GM23338 (cell line): ENCODE measurements around the gene ACOT8.

Experiments used
- CREB1 ChIP-seq: fragments of 250-450 bp; sonication (Bioruptor Pico); IDR thresholded peaks from 2 replicates; pipeline ENCODE4 v1.5.0; 2020; ENCODE audit warnings: low read depth, mild to moderate bottlenecking, moderate library complexity
- CTCF ChIP-seq, 2 experiments: fragments of 200-600 bp in 1 of 2; sonication (generic) in 1 of 2; conservative IDR thresholded peaks; 2 replicates each; pipeline versions ENCODE4 v1.5.1 to v1.6.1; 2016 to 2017; ENCODE audit warnings: antibody characterized with exemption in 2 of 2, low read depth in 2 of 2, mild to moderate bottlenecking in 2 of 2, moderate library complexity in 1 of 2
- ETS1 ChIP-seq: IDR thresholded peaks from 2 replicates; pipeline ENCODE4 v1.6.1; 2016; ENCODE audit warnings: antibody characterized with exemption
- EZH2 ChIP-seq: fragments of 200-600 bp; sonication (generic); IDR thresholded peaks from one replicate; pipeline ENCODE4 v1.8.0; 2017; ENCODE audit warnings: antibody characterized with exemption, mild to moderate bottlenecking, low read depth; ENCODE audit not compliant: unreplicated experiment
- EZH2phosphoT487 ChIP-seq: fragments of 200-600 bp; sonication (generic); IDR thresholded peaks from one replicate; pipeline ENCODE4 v1.8.1; 2018; ENCODE audit warnings: antibody characterized with exemption; ENCODE audit not compliant: unreplicated experiment
- JUNB ChIP-seq: IDR thresholded peaks from one replicate; pipeline ENCODE4 v1.6.1; 2016; ENCODE audit warnings: antibody characterized with exemption; ENCODE audit not compliant: unreplicated experiment
- POLR2AphosphoS5 ChIP-seq: IDR thresholded peaks from 2 replicates; pipeline ENCODE4 v1.6.1; 2016; ENCODE audit warnings: antibody characterized with exemption, low read depth
- REST ChIP-seq: IDR thresholded peaks from one replicate; pipeline ENCODE4 v1.6.1; 2018; ENCODE audit warnings: antibody characterized with exemption; ENCODE audit not compliant: unreplicated experiment
- STAT1 ChIP-seq: IDR thresholded peaks from one replicate; pipeline ENCODE4 v1.6.1; 2016; ENCODE audit warnings: antibody characterized with exemption; ENCODE audit not compliant: unreplicated experiment
- ZNF114 ChIP-seq: fragments of 250-450 bp; sonication (Bioruptor Pico); IDR thresholded peaks from 2 replicates; pipeline ENCODE4 v1.5.0; 2020; ENCODE audit warnings: mild to moderate bottlenecking, moderate library complexity
- ZNF331 ChIP-seq: fragments of 250-450 bp; sonication (Bioruptor Pico); IDR thresholded peaks from 2 replicates; pipeline ENCODE4 v1.5.0; 2020; ENCODE audit warnings: low read depth, mild to moderate bottlenecking, moderate library complexity
- ZNF462 ChIP-seq: fragments of 250-450 bp; sonication (Bioruptor Pico); IDR thresholded peaks from 2 replicates; pipeline ENCODE4 v1.5.0; 2020; ENCODE audit warnings: mild to moderate bottlenecking, moderate library complexity

- TF ChIP-seq ZNF462 (no peak), CTCF (conservative IDR thresholded peaks at IDR 0.05; ENCODE audit: low read depth in 2 of 2) (peak in 1 of 2 experiments; percentile 21; a peak in 2 of 4 replicates), EZH2phosphoT487 (no peak), POLR2AphosphoS5 (peak; percentile 82), EZH2 (no peak), ETS1 (peak; percentile 78; the same call in 1 of the 2 replicates), ZNF331 (CRISPR knock-in tag) (no peak), REST (no peak), CREB1 (CRISPR knock-in tag) (no peak), ZNF114 (CRISPR knock-in tag) (no peak), JUNB (no peak), STAT1 (no peak)
Observed at GRCh38 chr20:45890985-45891983, 34.1 kb upstream of the ACOT8 start, which contains the start of the genes CTSA and NEURL2.
